H1 (cell line): ENCODE results near the gene XK. TPM values are rescaled to one million over a fixed set of nuclear protein-coding genes. Genes with fewer than 3 reads are reported as not detected.

Experiments
- CTCF ChIA-PET: fragments of 300-600 bp; sonication (Branson Sonifier 250); formaldehyde crosslinking; loops from one replicate; lab custom pipeline; 2021; ENCODE audit not compliant: partially characterized antibody; lab: Charles Lee
- POLR2A ChIA-PET: fragments of 300-600 bp; sonication (Branson Sonifier 250); formaldehyde crosslinking; loops from one replicate; lab custom pipeline; 2021; ENCODE audit warnings: inconsistent platforms; ENCODE audit not compliant: partially characterized antibody; lab: Charles Lee
- DNase-seq, 2 experiments: peaks; one replicate each; pipeline versions ENCODE4 v3.0.0 to v3.0.0-alpha.2; 2010 to 2022; ENCODE audit warnings: low spot score in 2 of 2, low read depth in 1 of 2, mixed read lengths in 1 of 2
- FAIRE-seq: peaks from 2 replicates; lab custom pipeline; 2011; peaks lifted over from hg19 to GRCh38; lab: Jason Lieb, UNC
- H2AFZ ChIP-seq: 2 replicates; pipeline ENCODE4 v1.8.1; 2012; ENCODE audit warnings: low read length, inconsistent platforms
- H2AK5ac ChIP-seq: 2 replicates; pipeline ENCODE4 v1.6.1; 2013; ENCODE audit warnings: low read depth, low read length
- H2BK120ac ChIP-seq: replicated peaks from 2 replicates; pipeline ENCODE3; 2013; ENCODE audit warnings: low read depth, low read length, inconsistent platforms
- H2BK12ac ChIP-seq: 2 replicates; pipeline ENCODE4 v1.6.1; 2013; ENCODE audit warnings: low read depth, low read length
- H2BK15ac ChIP-seq: 2 replicates; pipeline ENCODE4 v1.6.1; 2013; ENCODE audit warnings: low read length
- H2BK20ac ChIP-seq: 2 replicates; pipeline ENCODE4 v1.6.1; 2013; ENCODE audit warnings: low read length
- H2BK5ac ChIP-seq: 2 replicates; pipeline ENCODE4 v1.6.1; 2013; ENCODE audit warnings: low read depth, low read length
- H3K14ac ChIP-seq: 2 replicates; pipeline ENCODE4 v1.6.1; 2013; ENCODE audit warnings: inconsistent platforms; ENCODE audit not compliant: insufficient read length
- H3K18ac ChIP-seq: 2 replicates; pipeline ENCODE4 v1.6.1; 2013; ENCODE audit warnings: low read length; ENCODE audit errors: extremely low read depth
- H3K23ac ChIP-seq: 2 replicates; pipeline ENCODE4 v1.6.1; 2013; ENCODE audit warnings: inconsistent platforms; ENCODE audit not compliant: insufficient read length
- H3K23me2 ChIP-seq: 2 replicates; pipeline ENCODE4 v1.6.1; 2013; ENCODE audit warnings: low read depth, low read length
- H3K27ac ChIP-seq: 2 replicates; pipeline ENCODE4 v1.6.1; 2011; ENCODE audit warnings: low read depth, low read length, inconsistent platforms
- H3K27me3 ChIP-seq, 4 experiments: replicated peaks in 1 of 4; 1 replicate in 1 of 4; 2 replicates in 3 of 4; pipeline versions ENCODE4 v1.6.1 to v1.8.1; 2011 to 2013; ENCODE audit warnings: low read length in 3 of 4, mild to moderate bottlenecking in 3 of 4, inconsistent platforms in 2 of 4, mixed read lengths in 2 of 4, moderate library complexity in 1 of 4; ENCODE audit not compliant: control insufficient read depth in 3 of 4, insufficient read depth in 3 of 4; ENCODE audit errors: extremely low read depth in 1 of 4
- H3K36me3 ChIP-seq, 4 experiments: 2 replicates each; pipeline versions ENCODE4 v1.6.1 to v1.8.1; 2011 to 2013; ENCODE audit warnings: mild to moderate bottlenecking in 4 of 4, low read length in 3 of 4, moderate library complexity in 2 of 4, control low read depth in 1 of 4, inconsistent platforms in 1 of 4; ENCODE audit not compliant: insufficient read depth in 4 of 4, control insufficient read depth in 2 of 4
- H3K4ac ChIP-seq: replicated peaks from 2 replicates; pipeline ENCODE3; 2013; ENCODE audit warnings: low read length, low read depth, mixed read lengths, inconsistent platforms; ENCODE audit not compliant: insufficient read length
- H3K4me1 ChIP-seq, 4 experiments: replicated peaks in 1 of 4; 1 replicate in 1 of 4; 2 replicates in 3 of 4; pipeline versions ENCODE4 v1.6.1 to v1.8.1; 2011 to 2013; ENCODE audit warnings: low read length in 3 of 4, inconsistent platforms in 2 of 4, mixed read lengths in 1 of 4; ENCODE audit not compliant: insufficient read depth in 4 of 4, control insufficient read depth in 3 of 4
- H3K4me2 ChIP-seq, 2 experiments: 2 replicates each; pipeline versions ENCODE4 v1.6.1 to v1.8.1; 2011 to 2013; ENCODE audit warnings: low read depth in 2 of 2, low read length in 2 of 2, control low read depth in 1 of 2, inconsistent platforms in 1 of 2, mild to moderate bottlenecking in 1 of 2; ENCODE audit not compliant: insufficient read depth in 1 of 2
- H3K4me3 ChIP-seq, 4 experiments: fragments of 200-600, 300-600 bp in 1 of 4; sonication (generic), shearing (Covaris generic), sonication (Bioruptor Twin) in 1 of 4; 2 replicates each; pipeline versions ENCODE4 v1.5.1 to v1.8.1; 2011 to 2016; ENCODE audit warnings: low read length in 4 of 4, low read depth in 3 of 4, control low read depth in 2 of 4, inconsistent platforms in 2 of 4, mild to moderate bottlenecking in 2 of 4, mixed read lengths in 1 of 4, moderate library complexity in 1 of 4; ENCODE audit not compliant: insufficient read depth in 2 of 4; ENCODE audit errors: extremely low read depth in 1 of 4
- H3K56ac ChIP-seq: replicated peaks from 2 replicates; pipeline ENCODE3; 2013; ENCODE audit warnings: low read depth, mild to moderate bottlenecking, mixed read lengths, low read length, inconsistent platforms; ENCODE audit not compliant: insufficient read length
- H3K79me1 ChIP-seq: 2 replicates; pipeline ENCODE4 v1.6.1; 2013; ENCODE audit warnings: low read depth, low read length, control low read depth
- H3K79me2 ChIP-seq, 2 experiments: 2 replicates each; pipeline versions ENCODE4 v1.6.1 to v1.8.1; 2012 to 2013; ENCODE audit warnings: low read length in 2 of 2, mild to moderate bottlenecking in 2 of 2, inconsistent platforms in 1 of 2; ENCODE audit not compliant: insufficient read depth in 2 of 2, control insufficient read depth in 1 of 2
- H3K9ac ChIP-seq, 4 experiments: replicated peaks in 1 of 4; 1 replicate in 1 of 4; 2 replicates in 3 of 4; pipeline versions ENCODE4 v1.6.1 to v1.8.1; 2011 to 2013; ENCODE audit warnings: low read depth in 3 of 4, low read length in 3 of 4, control low read depth in 2 of 4, mild to moderate bottlenecking in 2 of 4, moderate library complexity in 2 of 4, inconsistent platforms in 1 of 4; ENCODE audit errors: extremely low read depth in 1 of 4
- H3K9me3 ChIP-seq, 2 experiments: 2 replicates each; pipeline versions ENCODE4 v1.6.1 to v1.8.1; 2012 to 2013; ENCODE audit warnings: mild to moderate bottlenecking in 2 of 2, moderate library complexity in 2 of 2, control low read depth in 1 of 2, inconsistent platforms in 1 of 2, low read depth in 1 of 2, low read length in 1 of 2, mixed read lengths in 1 of 2; ENCODE audit not compliant: insufficient read depth in 2 of 2
- H4K20me1 ChIP-seq, 2 experiments: replicated peaks in 1 of 2; 2 replicates each; pipeline versions ENCODE3 to v1.8.1; 2011 to 2013; ENCODE audit warnings: inconsistent platforms in 2 of 2, low read length in 2 of 2, mild to moderate bottlenecking in 1 of 2; ENCODE audit not compliant: insufficient read depth in 2 of 2, control insufficient read depth in 1 of 2
- H4K5ac ChIP-seq: 2 replicates; pipeline ENCODE4 v1.6.1; 2013; ENCODE audit warnings: low read length, low read depth, mixed read lengths, inconsistent platforms; ENCODE audit not compliant: insufficient read length
- H4K8ac ChIP-seq: 2 replicates; pipeline ENCODE4 v1.8.0; 2013; ENCODE audit warnings: mild to moderate bottlenecking, moderate library complexity, low read length, inconsistent platforms; ENCODE audit not compliant: insufficient read depth; ENCODE audit errors: extremely low read depth
- H4K91ac ChIP-seq: replicated peaks from 2 replicates; pipeline ENCODE3; 2013; ENCODE audit warnings: low read length, mixed read lengths, inconsistent platforms; ENCODE audit not compliant: insufficient read length
- ASH2L ChIP-seq: fragments of 200-600, 300-600 bp; sonication (generic); IDR thresholded peaks from one replicate; pipeline ENCODE4 v1.7.1; 2017; ENCODE audit warnings: low read length
- BACH1 ChIP-seq: IDR thresholded peaks from 2 replicates; pipeline ENCODE4 v1.6.1; 2012; ENCODE audit warnings: low read length, improper control_type of control experiment
- CEBPB ChIP-seq: IDR thresholded peaks from 2 replicates; pipeline ENCODE4 v1.6.1; 2012; ENCODE audit warnings: low read depth, low read length
- CHD2 ChIP-seq: IDR thresholded peaks from 2 replicates; pipeline ENCODE4 v1.6.1; 2012; ENCODE audit warnings: low read length, improper control_type of control experiment
- E2F6 ChIP-seq: IDR thresholded peaks from 2 replicates; pipeline ENCODE4 v1.6.1; 2012; ENCODE audit warnings: inconsistent platforms
- EGR1 ChIP-seq: IDR thresholded peaks from 2 replicates; pipeline ENCODE4 v1.6.1; 2011; ENCODE audit warnings: low read depth, low read length, borderline replicate concordance
- FOSL1 ChIP-seq: IDR thresholded peaks from 2 replicates; pipeline ENCODE4 v1.6.1; 2011; ENCODE audit warnings: mild to moderate bottlenecking, low read depth, low read length, moderate library complexity; ENCODE audit not compliant: insufficient read depth
- GTF2F1 ChIP-seq: IDR thresholded peaks from 2 replicates; pipeline ENCODE4 v1.6.1; 2012; ENCODE audit warnings: low read depth, low read length, improper control_type of control experiment, borderline replicate concordance
- HDAC6 ChIP-seq: IDR thresholded peaks from one replicate; pipeline ENCODE4 v1.7.1; 2012; ENCODE audit warnings: low read depth, mild to moderate bottlenecking, inconsistent platforms, low read length, moderate library complexity
- KDM4A ChIP-seq: IDR thresholded peaks from one replicate; pipeline ENCODE4 v1.7.1; 2012; ENCODE audit warnings: low read depth, mild to moderate bottlenecking, moderate library complexity, low read length, inconsistent platforms; ENCODE audit not compliant: severe bottlenecking
- MAFK ChIP-seq: IDR thresholded peaks from 2 replicates; pipeline ENCODE4 v1.6.1; 2012; ENCODE audit warnings: low read depth, mild to moderate bottlenecking, improper control_type of control experiment, low read length
- NANOG ChIP-seq: IDR thresholded peaks from 2 replicates; pipeline ENCODE4 v1.6.1; 2011; ENCODE audit warnings: low read length, low read depth, mild to moderate bottlenecking, inconsistent platforms; ENCODE audit not compliant: insufficient read depth, poor library complexity, severe bottlenecking
- SRF ChIP-seq: IDR thresholded peaks from 2 replicates; pipeline ENCODE4 v1.6.1; 2011; ENCODE audit warnings: mild to moderate bottlenecking, low read depth, low read length, moderate library complexity
- TCF12 ChIP-seq: IDR thresholded peaks from 2 replicates; pipeline ENCODE4 v1.6.1; 2011; ENCODE audit warnings: low read depth, mild to moderate bottlenecking, low read length
- TEAD4 ChIP-seq: IDR thresholded peaks from 2 replicates; pipeline ENCODE4 v1.6.1; 2012; ENCODE audit warnings: low read depth, low read length, inconsistent platforms, mixed read lengths
- WGBS, 2 experiments: shearing (Covaris generic) in 1 of 2; methylation state at CpG; one replicate each; pipeline versions ENCODE4 v1.1.6 to v1.1.7; 2013 to 2015; ENCODE audit warnings: low lambda C conversion rate in 2 of 2, mixed read lengths in 2 of 2, inconsistent platforms in 1 of 2, low coverage in 1 of 2, missing lambda C conversion rate in 1 of 2; ENCODE audit not compliant: insufficient replicate concordance in 2 of 2, insufficient coverage in 1 of 2, insufficient read length in 1 of 2; ENCODE audit errors: extremely low coverage in 1 of 2, missing lambda C conversion rate in 1 of 2; 5-methylcytosine and 5-hydroxymethylcytosine counted together
- polyA plus RNA-seq, 7 experiments: library from polyadenylated mRNA; depleted of rRNA in 3 of 7; stranded (reverse) in 5 of 7; unstranded in 2 of 7; fragments of >200 nt in 5 of 7; fragments of 200-250 nt in 2 of 7; gene quantifications; 1 replicate in 5 of 7; 2 replicates in 1 of 7; 4 replicates in 1 of 7; pipeline versions ENCODE4 v1.2.1 to v1.2.3, GENCODE V29; 2011 to 2013; ENCODE audit warnings: missing spikeins in 2 of 7, mixed read lengths in 2 of 7
- total RNA-seq: library from RNA; stranded (reverse); fragmentation: NEBNext Ultra II Directional; extraction: Animal tissue kit (Norgen Biotek cat#: 25700); gene quantifications from 2 replicates; pipeline ENCODE4 v1.2.1, GENCODE V29; 2021
- TF ChIP-seq, protein P1 (sequence below): IDR thresholded peaks from 2 replicates; pipeline ENCODE4 v1.6.1; 2012; ENCODE audit warnings: inconsistent platforms

XK gene
- total and polyA plus RNA-seq, 2 of the 8 experiments (the other 6 are each of a cell fraction or from before 2014, with no cell fraction given), result 0.76 to 0.84 TPM

DNA sequence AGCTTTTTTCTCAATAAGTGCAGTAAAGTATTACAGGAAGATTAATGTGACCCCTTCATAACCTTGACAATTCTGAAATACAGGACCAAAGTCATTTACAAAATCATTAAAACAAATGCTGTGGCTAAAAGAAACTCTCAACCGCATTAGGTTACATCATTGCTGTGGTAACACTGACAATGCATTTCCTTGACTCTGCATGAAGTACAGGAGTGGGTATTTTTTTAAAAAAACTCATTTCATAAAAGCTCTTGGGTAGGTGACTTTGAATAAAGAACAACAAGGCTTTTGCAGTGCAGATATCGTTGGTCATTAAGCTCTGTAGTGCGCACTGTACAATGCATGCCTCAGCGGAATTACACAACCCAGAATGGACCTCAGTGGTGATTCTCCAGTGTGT lies 23.4 kb upstream of the XK start:
- Histone ChIP-seq H3K79me1 (no peaks in the 10 kb centered on the region), H2AFZ (no peak overlapping the region), H4K8ac (no peak overlapping the region), H4K20me1 (no peaks in the 10 kb centered on the region), H4K91ac (no peak overlapping the region), H3K79me2 (no peaks in the 10 kb centered on the region), H3K18ac (no peak overlapping the region), H3K23me2 (no peaks in the 10 kb centered on the region), H3K56ac (no peak overlapping the region), H3K9me3 (no peaks in the 10 kb centered on the region), H3K4ac (no peak overlapping the region), H3K4me1 (no peaks in the 10 kb centered on the region), H2BK12ac (no peak overlapping the region), H3K27ac (no peak overlapping the region), H3K14ac (no peak overlapping the region), H3K23ac (no peak overlapping the region), H2BK5ac (no peak overlapping the region), H3K9ac (no peak overlapping the region), H2BK120ac (no peak overlapping the region), H4K5ac (no peak overlapping the region), H2AK5ac (no peak overlapping the region), H3K36me3 (no peaks in the 10 kb centered on the region), H3K4me2 (no peak overlapping the region), H3K27me3 (no peaks in the 10 kb centered on the region), H3K4me3 (no peak overlapping the region), H2BK20ac (no peak overlapping the region), H2BK15ac (no peak overlapping the region)
- ChIA-PET POLR2A (no interaction called here), CTCF (no interaction called here)
- DNase-seq (no peak), FAIRE-seq (no peak)
- WGBS, 2 experiments, result 94% methylated on average over 4 of the region's 4 CpGs; no CpG with 5 or more reads in 1 of the 2 experiments
- TF ChIP-seq CEBPB (no peak), FOSL1 (no peak), E2F6 (no peak), ASH2L (no peak), CHD2 (no peak), KDM4A (no peak), SRF (no peak), TEAD4 (no peak), GTF2F1 (no peak), EGR1 (no peak), NANOG (no peak), MAFK (no peak), TCF12 (no peak), BACH1 (no peak), HDAC6 (no peak)
- TF ChIP-seq, protein P1, sequence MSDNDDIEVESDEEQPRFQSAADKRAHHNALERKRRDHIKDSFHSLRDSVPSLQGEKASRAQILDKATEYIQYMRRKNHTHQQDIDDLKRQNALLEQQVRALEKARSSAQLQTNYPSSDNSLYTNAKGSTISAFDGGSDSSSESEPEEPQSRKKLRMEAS, result no peak
